ENCODE measurements around the gene HSPB7. TPM values are rescaled to one million over a fixed set of nuclear protein-coding genes. Genes with fewer than 3 reads are reported as not detected.

The HSPB7 gene
- polyA plus RNA-seq, 3 donors, result not detected

DNA sequence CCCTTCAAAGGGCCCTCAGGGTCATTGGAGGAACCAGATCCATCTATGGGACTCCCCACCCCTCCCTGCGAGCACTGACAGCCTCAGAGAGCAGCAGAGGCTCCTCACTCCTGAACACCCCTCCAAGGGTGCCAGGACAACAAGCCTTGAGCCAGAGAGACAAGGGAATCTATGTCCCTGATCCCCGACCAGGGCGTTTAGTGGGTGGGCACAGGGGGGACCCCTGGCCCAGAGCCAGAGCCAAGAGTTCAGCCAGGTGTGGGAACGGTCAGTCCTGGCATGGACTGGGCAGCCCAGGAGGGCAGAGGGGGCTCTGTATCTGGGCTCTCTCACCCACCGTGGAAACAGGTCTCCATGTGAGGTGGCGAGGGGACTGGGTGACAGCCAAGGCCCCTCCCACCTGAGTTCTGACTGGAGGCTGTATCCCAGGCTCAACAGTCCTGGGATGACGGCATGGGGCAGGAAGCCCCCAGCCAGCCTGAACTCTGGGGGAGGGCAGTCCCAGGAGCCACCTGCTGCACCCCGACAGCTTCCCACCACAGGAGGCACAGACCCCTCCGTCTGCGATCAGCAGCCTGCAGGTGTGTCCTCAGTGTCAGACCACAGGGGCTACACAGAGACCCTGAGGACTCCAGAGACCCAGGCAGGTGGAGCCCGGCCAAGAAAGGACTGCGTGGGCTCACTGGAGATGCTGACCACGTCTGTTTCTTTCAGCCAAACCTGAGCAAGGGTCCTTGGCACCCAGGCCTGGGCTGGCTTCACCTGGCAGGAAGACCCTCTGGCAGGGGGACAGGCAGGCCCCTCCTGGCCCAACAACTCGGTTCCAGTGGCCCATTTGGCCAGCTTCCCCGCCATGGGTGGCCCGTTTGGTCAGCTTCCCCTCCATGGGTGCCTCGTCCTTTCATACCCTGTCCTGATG, 25.0 kb downstream of the HSPB7 start:
- H2AFZ ChIP-seq (ENCODE audit: insufficient read depth, low read depth, low read length, poor library complexity, severe bottlenecking), result no peak overlapping the region
- WGBS (ENCODE audit: insufficient coverage), result 93% methylated on average over 17 of the region's 17 CpGs
- no peak overlapping the region for H3K27ac ChIP-seq (ENCODE audit: low read depth in 1 of 2, low read length in 2 of 2)
- no peaks in the 10 kb centered on the region for H4K20me1 ChIP-seq (ENCODE audit: insufficient read depth, low read length)
- Mint-ChIP-seq H3K4me3 (no peak overlapping the region), H3K4me1 (no peaks in the 10 kb centered on the region), H3K9me3 (peaks cover 0 to 2% (median 0%) of the 10 kb centered on the region in 7 donors), H3K27me3 (ENCODE audit: low read depth in 3 of 3) (peaks cover 0 to 5% (median 1%) of the 10 kb centered on the region in 3 donors), H3K36me3 (no peaks in the 10 kb centered on the region), H3K27ac (peak overlapping the region in 2 of 7 donors; percentile 14 to 15)
- no peak overlapping the region for H3K4me2 ChIP-seq (replicated peaks; ENCODE audit: extremely low read depth, low read length, poor library complexity, severe bottlenecking)
- H3K4me1 ChIP-seq (ENCODE audit: control insufficient read depth in 1 of 2, insufficient read depth in 2 of 2, low read length in 2 of 2), result no peaks in the 10 kb centered on the region
- no peak overlapping the region for H3K4me3 ChIP-seq (replicated peaks in 1 of 3; ENCODE audit: low read depth in 2 of 3, low read length in 3 of 3)
- TF ChIP-seq CTCF (IDR thresholded peaks at IDR 0.05), result no peak
- intact Hi-C loops (cut with micrococcal nuclease), result loop anchor here (5.0 kb wide), 3 partner anchors 51 to 191 kb away; no protein-coding TSS in a partner anchor
- H3K9ac ChIP-seq (ENCODE audit: insufficient read depth, low read length, poor library complexity, severe bottlenecking), result no peak overlapping the region
- no peaks in the 10 kb centered on the region for H3K9me3 ChIP-seq (replicated peaks in 1 of 2; ENCODE audit: control insufficient read depth in 1 of 2, insufficient read depth in 1 of 2, low read length in 2 of 2)
- no peaks in the 10 kb centered on the region for H3K79me2 ChIP-seq (ENCODE audit: insufficient read depth, low read length)
- H3K27me3 ChIP-seq (ENCODE audit: control insufficient read depth in 2 of 2, insufficient read depth in 2 of 2, low read length in 2 of 2), result no peaks in the 10 kb centered on the region
- no peak for DNase-seq
- no peaks in the 10 kb centered on the region for H3K36me3 ChIP-seq (replicated peaks in 1 of 2; ENCODE audit: control insufficient read depth in 1 of 2, insufficient read depth in 2 of 2, low read length in 2 of 2)

DNA sequence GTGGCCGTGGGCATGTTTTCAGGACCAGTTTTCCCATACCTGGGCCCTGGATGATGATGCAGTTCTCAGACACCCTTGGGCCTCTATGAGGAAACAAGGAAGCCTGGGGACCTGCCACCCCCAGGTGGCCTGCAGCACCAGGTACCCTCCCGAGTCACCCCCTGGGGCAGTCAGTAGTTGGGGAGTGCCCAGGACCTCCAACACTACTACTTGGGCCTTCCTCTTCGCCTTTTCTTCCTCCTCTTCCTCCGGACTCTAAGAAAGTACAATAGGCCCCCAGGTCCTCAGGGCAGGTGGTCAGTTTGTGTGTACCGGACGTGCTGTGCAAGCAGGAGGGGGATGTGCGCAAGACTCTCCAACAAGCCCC, 25.7 kb downstream of the HSPB7 start:
- Mint-ChIP-seq H3K36me3 (no peaks in the 10 kb centered on the region), H3K4me3 (no peak overlapping the region), H3K9me3 (peaks cover 0 to 2% (median 0%) of the 10 kb centered on the region in 7 donors), H3K27me3 (ENCODE audit: low read depth in 3 of 3) (peaks cover 0 to 4% (median 1%) of the 10 kb centered on the region in 3 donors), H3K27ac (peak overlapping the region in 3 of 7 donors; percentile 9 to 15 (median 14)), H3K4me1 (no peaks in the 10 kb centered on the region)
- no peak for TF ChIP-seq CTCF (IDR thresholded peaks at IDR 0.05)
- H4K20me1 ChIP-seq (ENCODE audit: insufficient read depth, low read length), result no peaks in the 10 kb centered on the region
- DNase-seq, result no peak
- H3K27ac ChIP-seq (ENCODE audit: low read depth in 1 of 2, low read length in 2 of 2), result no peak overlapping the region
- 100% methylated on average over 2 of the region's 7 CpGs for WGBS (ENCODE audit: insufficient coverage)
- H3K4me3 ChIP-seq (replicated peaks in 1 of 3; ENCODE audit: low read depth in 2 of 3, low read length in 3 of 3), result no peak overlapping the region
- no peaks in the 10 kb centered on the region for H3K9me3 ChIP-seq (replicated peaks in 1 of 2; ENCODE audit: control insufficient read depth in 1 of 2, insufficient read depth in 1 of 2, low read length in 2 of 2)
- H2AFZ ChIP-seq (ENCODE audit: insufficient read depth, low read depth, low read length, poor library complexity, severe bottlenecking), result no peak overlapping the region
- intact Hi-C loops (cut with micrococcal nuclease), result loop anchor here (5.0 kb wide), 3 partner anchors 50 to 190 kb away; no protein-coding TSS in a partner anchor
- no peak overlapping the region for H3K9ac ChIP-seq (ENCODE audit: insufficient read depth, low read length, poor library complexity, severe bottlenecking)
- H3K36me3 ChIP-seq (replicated peaks in 1 of 2; ENCODE audit: control insufficient read depth in 1 of 2, insufficient read depth in 2 of 2, low read length in 2 of 2), result no peaks in the 10 kb centered on the region
- no peaks in the 10 kb centered on the region for H3K27me3 ChIP-seq (ENCODE audit: control insufficient read depth in 2 of 2, insufficient read depth in 2 of 2, low read length in 2 of 2)
- no peaks in the 10 kb centered on the region for H3K79me2 ChIP-seq (ENCODE audit: insufficient read depth, low read length)
- H3K4me1 ChIP-seq (ENCODE audit: control insufficient read depth in 1 of 2, insufficient read depth in 2 of 2, low read length in 2 of 2), result no peaks in the 10 kb centered on the region
- no peak overlapping the region for H3K4me2 ChIP-seq (replicated peaks; ENCODE audit: extremely low read depth, low read length, poor library complexity, severe bottlenecking)
